Measurements from ENCODE around the gene NWD2.

DNA sequence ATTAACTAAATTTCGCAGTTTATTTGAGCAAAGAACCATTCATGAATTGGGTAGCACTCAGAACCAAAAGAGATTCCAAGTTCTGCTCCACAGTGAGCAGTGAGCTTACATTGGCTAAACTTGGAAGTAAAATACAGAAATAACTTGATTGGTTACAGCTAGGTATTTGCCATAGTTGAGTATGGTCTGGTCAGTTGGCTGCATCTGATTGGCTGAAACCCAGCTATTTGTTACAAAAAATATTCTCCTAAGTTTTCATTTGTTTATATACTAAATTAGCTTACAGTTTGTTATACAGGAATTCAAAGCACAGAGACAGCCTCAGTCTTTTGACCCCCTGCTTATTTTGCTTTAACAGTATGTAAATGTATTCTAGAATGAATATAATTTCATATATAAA is 226.6 kb downstream of the NWD2 start:
- no peak for TF ChIP-seq TAF1 (IDR thresholded peaks at IDR 0.05; ENCODE audit: low read depth)
- TF ChIP-seq, protein P1, sequence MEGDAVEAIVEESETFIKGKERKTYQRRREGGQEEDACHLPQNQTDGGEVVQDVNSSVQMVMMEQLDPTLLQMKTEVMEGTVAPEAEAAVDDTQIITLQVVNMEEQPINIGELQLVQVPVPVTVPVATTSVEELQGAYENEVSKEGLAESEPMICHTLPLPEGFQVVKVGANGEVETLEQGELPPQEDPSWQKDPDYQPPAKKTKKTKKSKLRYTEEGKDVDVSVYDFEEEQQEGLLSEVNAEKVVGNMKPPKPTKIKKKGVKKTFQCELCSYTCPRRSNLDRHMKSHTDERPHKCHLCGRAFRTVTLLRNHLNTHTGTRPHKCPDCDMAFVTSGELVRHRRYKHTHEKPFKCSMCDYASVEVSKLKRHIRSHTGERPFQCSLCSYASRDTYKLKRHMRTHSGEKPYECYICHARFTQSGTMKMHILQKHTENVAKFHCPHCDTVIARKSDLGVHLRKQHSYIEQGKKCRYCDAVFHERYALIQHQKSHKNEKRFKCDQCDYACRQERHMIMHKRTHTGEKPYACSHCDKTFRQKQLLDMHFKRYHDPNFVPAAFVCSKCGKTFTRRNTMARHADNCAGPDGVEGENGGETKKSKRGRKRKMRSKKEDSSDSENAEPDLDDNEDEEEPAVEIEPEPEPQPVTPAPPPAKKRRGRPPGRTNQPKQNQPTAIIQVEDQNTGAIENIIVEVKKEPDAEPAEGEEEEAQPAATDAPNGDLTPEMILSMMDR (IDR thresholded peaks at IDR 0.05; ENCODE audit: poor library complexity, severe bottlenecking), result no peak
- TF ChIP-seq POLR2AphosphoS5 (IDR thresholded peaks at IDR 0.05), result no peak
- TF ChIP-seq EP300 (conservative IDR thresholded peaks at IDR 0.05; ENCODE audit: poor library complexity, severe bottlenecking), result no peak
- TF ChIP-seq EZH2 (IDR thresholded peaks at IDR 0.05; ENCODE audit: borderline replicate concordance, insufficient read depth, low read length, poor library complexity, severe bottlenecking), result no peak
- TF ChIP-seq RAD21 (conservative IDR thresholded peaks at IDR 0.05), result no peak
- TF ChIP-seq SMC3 (conservative IDR thresholded peaks at IDR 0.05; ENCODE audit: poor library complexity), result no peak
- no peak for TF ChIP-seq MXI1 (conservative IDR thresholded peaks at IDR 0.05; ENCODE audit: poor library complexity, severe bottlenecking)
- TF ChIP-seq, protein P2, sequence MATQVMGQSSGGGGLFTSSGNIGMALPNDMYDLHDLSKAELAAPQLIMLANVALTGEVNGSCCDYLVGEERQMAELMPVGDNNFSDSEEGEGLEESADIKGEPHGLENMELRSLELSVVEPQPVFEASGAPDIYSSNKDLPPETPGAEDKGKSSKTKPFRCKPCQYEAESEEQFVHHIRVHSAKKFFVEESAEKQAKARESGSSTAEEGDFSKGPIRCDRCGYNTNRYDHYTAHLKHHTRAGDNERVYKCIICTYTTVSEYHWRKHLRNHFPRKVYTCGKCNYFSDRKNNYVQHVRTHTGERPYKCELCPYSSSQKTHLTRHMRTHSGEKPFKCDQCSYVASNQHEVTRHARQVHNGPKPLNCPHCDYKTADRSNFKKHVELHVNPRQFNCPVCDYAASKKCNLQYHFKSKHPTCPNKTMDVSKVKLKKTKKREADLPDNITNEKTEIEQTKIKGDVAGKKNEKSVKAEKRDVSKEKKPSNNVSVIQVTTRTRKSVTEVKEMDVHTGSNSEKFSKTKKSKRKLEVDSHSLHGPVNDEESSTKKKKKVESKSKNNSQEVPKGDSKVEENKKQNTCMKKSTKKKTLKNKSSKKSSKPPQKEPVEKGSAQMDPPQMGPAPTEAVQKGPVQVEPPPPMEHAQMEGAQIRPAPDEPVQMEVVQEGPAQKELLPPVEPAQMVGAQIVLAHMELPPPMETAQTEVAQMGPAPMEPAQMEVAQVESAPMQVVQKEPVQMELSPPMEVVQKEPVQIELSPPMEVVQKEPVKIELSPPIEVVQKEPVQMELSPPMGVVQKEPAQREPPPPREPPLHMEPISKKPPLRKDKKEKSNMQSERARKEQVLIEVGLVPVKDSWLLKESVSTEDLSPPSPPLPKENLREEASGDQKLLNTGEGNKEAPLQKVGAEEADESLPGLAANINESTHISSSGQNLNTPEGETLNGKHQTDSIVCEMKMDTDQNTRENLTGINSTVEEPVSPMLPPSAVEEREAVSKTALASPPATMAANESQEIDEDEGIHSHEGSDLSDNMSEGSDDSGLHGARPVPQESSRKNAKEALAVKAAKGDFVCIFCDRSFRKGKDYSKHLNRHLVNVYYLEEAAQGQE (IDR thresholded peaks at IDR 0.05; ENCODE audit: borderline replicate concordance), result no peak
